HepG2 (cell line): ENCODE measurements around the gene SLC25A10. TPM values are rescaled to one million over a fixed set of nuclear protein-coding genes. Genes with fewer than 3 reads are reported as not detected.

ENCODE experiments used
- DPF2 ChIP-seq: sonication (generic); formaldehyde crosslinking; IDR thresholded peaks from 2 replicates; pipeline ENCODE4 v1.4.0; 2020; ENCODE audit warnings: mild to moderate bottlenecking, low read depth, missing genetic modification reagents, borderline replicate concordance
- FOXP1 ChIP-seq, 2 experiments: fragments of 450-650 bp in 1 of 2; IDR thresholded peaks; 2 replicates each; pipeline ENCODE4 v1.6.1; 2017 to 2018; ENCODE audit warnings: antibody characterized with exemption in 1 of 2
- GLI4 ChIP-seq: sonication (generic); formaldehyde crosslinking; IDR thresholded peaks from 2 replicates; pipeline ENCODE4 v1.5.1; 2020; ENCODE audit warnings: missing genetic modification reagents, mild to moderate bottlenecking, moderate library complexity, borderline replicate concordance
- KLF16 ChIP-seq, 2 experiments: sonication (generic) in 1 of 2; formaldehyde crosslinking in 1 of 2; IDR thresholded peaks; 2 replicates each; pipeline versions ENCODE4 v1.6.1 to v1.8.0; 2016 to 2023; ENCODE audit warnings: missing genetic modification reagents in 2 of 2, missing compliant biosample characterization in 1 of 2
- MED8 ChIP-seq: sonication (generic); formaldehyde crosslinking; IDR thresholded peaks from 2 replicates; pipeline ENCODE4 v1.8.1; 2023; ENCODE audit warnings: mild to moderate bottlenecking, missing genetic modification reagents; ENCODE audit not compliant: insufficient replicate concordance
- NFATC3 ChIP-seq: sonication (generic); formaldehyde crosslinking; IDR thresholded peaks from 2 replicates; pipeline ENCODE4 v1.5.1; 2020; ENCODE audit warnings: mild to moderate bottlenecking, missing genetic modification reagents
- SOX5 ChIP-seq: IDR thresholded peaks from 2 replicates; pipeline ENCODE4 v1.6.1; 2016; ENCODE audit warnings: borderline replicate concordance
- SRY ChIP-seq: sonication (generic); formaldehyde crosslinking; IDR thresholded peaks from 2 replicates; pipeline ENCODE4 v1.8.0; 2022; ENCODE audit warnings: mild to moderate bottlenecking, missing genetic modification reagents
- ZBTB38 ChIP-seq: sonication (generic); formaldehyde crosslinking; IDR thresholded peaks from 2 replicates; pipeline ENCODE4 v1.5.1; 2020; ENCODE audit warnings: mild to moderate bottlenecking, missing genetic modification reagents
- ZFP36L2 ChIP-seq: sonication (generic); formaldehyde crosslinking; IDR thresholded peaks from 2 replicates; pipeline ENCODE4 v1.4.0; 2020; ENCODE audit warnings: missing genetic modification reagents
- ZNF230 ChIP-seq: sonication (generic); formaldehyde crosslinking; IDR thresholded peaks from 2 replicates; pipeline ENCODE4 v1.4.0; 2020; ENCODE audit warnings: mild to moderate bottlenecking, missing genetic modification reagents
- ZNF292 ChIP-seq: sonication (generic); formaldehyde crosslinking; IDR thresholded peaks from 2 replicates; pipeline ENCODE4 v1.8.1; 2022; ENCODE audit warnings: mild to moderate bottlenecking, low read depth, missing genetic modification reagents, borderline replicate concordance
- ZNF441 ChIP-seq: sonication (generic); formaldehyde crosslinking; IDR thresholded peaks from 2 replicates; pipeline ENCODE4 v1.7.0; 2021; ENCODE audit warnings: missing genetic modification reagents, borderline replicate concordance
- ZNF720 ChIP-seq: sonication (generic); formaldehyde crosslinking; IDR thresholded peaks from 2 replicates; pipeline ENCODE4 v1.4.0; 2020; ENCODE audit warnings: missing genetic modification reagents
- polyA plus RNA-seq, 8 experiments: library from polyadenylated mRNA; depleted of rRNA in 3 of 8; stranded (reverse) in 7 of 8; unstranded in 1 of 8; fragments of >200 nt; fragmentation: Illumina TruSeq in 4 of 8; extraction: Trizol in 4 of 8; gene quantifications; 2 replicates each; pipeline versions ENCODE4 v1.2.1 to v1.2.3, GENCODE V29; 2011 to 2016; ENCODE audit warnings: low read depth in 4 of 8, missing spikeins in 1 of 8, mixed read lengths in 1 of 8; ENCODE audit not compliant: insufficient read depth in 1 of 8
- total RNA-seq, 5 experiments: library from RNA; depleted of rRNA; stranded (reverse); fragments of >200 nt; fragmentation: Illumina TruSeq; extraction: Trizol; gene quantifications; 2 replicates each; pipeline ENCODE4 v1.2.3, GENCODE V29; 2016; ENCODE audit warnings: low read depth in 1 of 5
- TF ChIP-seq, protein P1 (sequence below): sonication (generic); formaldehyde crosslinking; IDR thresholded peaks from 2 replicates; pipeline ENCODE4 v1.8.1; 2023; ENCODE audit warnings: mild to moderate bottlenecking, missing genetic modification reagents
- TF ChIP-seq, protein P2 (sequence below): sonication (generic); formaldehyde crosslinking; IDR thresholded peaks from 2 replicates; pipeline ENCODE4 v1.8.1; 2022; ENCODE audit warnings: low read depth, mild to moderate bottlenecking, missing genetic modification reagents
- TF ChIP-seq, protein P3 (sequence below): IDR thresholded peaks from 2 replicates; pipeline ENCODE4 v1.6.1; 2018; ENCODE audit warnings: missing genetic modification reagents, mild to moderate bottlenecking, missing compliant biosample characterization
- TF ChIP-seq, protein P4 (sequence below): sonication (generic); formaldehyde crosslinking; IDR thresholded peaks from 2 replicates; pipeline ENCODE4 v1.4.0; 2020; ENCODE audit warnings: missing genetic modification reagents, borderline replicate concordance
- TF ChIP-seq, protein P5 (sequence below), 2 experiments: sonication (generic) in 1 of 2; formaldehyde crosslinking in 1 of 2; IDR thresholded peaks; 2 replicates each; pipeline versions ENCODE4 v1.4.0 to v1.6.1; 2018 to 2020; ENCODE audit warnings: missing genetic modification reagents in 2 of 2, borderline replicate concordance in 1 of 2, low read depth in 1 of 2, mild to moderate bottlenecking in 1 of 2, missing biosample characterization in 1 of 2

The SLC25A10 gene
- total and polyA plus RNA-seq, 2 of the 13 experiments (the other 11 are each of a cell fraction or from before 2014, with no cell fraction given): 46.5 to 140 TPM

DNA sequence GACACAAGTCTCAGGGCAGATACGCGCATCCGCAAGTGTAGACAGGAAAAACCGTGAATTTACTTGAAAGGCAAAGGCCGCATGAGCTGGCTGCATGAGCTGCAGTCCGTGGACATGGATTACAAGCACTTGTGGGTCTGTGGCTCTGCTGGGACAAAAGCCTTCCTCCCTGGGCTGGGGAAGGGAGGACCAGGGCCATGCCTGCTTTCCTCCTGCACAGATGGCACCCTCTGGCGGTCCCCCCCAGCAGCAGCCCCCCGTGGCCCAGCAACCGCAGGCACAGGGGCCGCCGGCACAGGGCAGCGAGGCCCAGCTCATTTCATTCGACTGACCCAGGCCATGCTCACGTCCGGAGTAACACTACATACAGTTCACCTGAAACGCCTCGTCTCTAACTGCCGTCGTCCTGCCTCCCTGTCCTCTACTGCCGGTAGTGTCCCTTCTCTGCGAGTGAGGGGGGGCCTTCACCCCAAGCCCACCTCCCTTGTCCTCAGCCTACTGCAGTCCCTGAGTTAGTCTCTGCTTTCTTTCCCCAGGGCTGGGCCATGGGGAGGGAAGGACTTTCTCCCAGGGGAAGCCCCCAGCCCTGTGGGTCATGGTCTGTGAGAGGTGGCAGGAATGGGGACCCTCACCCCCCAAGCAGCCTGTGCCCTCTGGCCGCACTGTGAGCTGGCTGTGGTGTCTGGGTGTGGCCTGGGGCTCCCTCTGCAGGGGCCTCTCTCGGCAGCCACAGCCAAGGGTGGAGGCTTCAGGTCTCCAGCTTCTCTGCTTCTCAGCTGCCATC is 10.6 kb upstream of the SLC25A10 start (continued):
- TF ChIP-seq, protein P1, sequence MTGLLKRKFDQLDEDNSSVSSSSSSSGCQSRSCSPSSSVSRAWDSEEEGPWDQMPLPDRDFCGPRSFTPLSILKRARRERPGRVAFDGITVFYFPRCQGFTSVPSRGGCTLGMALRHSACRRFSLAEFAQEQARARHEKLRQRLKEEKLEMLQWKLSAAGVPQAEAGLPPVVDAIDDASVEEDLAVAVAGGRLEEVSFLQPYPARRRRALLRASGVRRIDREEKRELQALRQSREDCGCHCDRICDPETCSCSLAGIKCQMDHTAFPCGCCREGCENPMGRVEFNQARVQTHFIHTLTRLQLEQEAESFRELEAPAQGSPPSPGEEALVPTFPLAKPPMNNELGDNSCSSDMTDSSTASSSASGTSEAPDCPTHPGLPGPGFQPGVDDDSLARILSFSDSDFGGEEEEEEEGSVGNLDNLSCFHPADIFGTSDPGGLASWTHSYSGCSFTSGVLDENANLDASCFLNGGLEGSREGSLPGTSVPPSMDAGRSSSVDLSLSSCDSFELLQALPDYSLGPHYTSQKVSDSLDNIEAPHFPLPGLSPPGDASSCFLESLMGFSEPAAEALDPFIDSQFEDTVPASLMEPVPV (CRISPR knock-in tag): peak; percentile 47; the same call in 1 of the 2 replicates
- TF ChIP-seq, protein P2, sequence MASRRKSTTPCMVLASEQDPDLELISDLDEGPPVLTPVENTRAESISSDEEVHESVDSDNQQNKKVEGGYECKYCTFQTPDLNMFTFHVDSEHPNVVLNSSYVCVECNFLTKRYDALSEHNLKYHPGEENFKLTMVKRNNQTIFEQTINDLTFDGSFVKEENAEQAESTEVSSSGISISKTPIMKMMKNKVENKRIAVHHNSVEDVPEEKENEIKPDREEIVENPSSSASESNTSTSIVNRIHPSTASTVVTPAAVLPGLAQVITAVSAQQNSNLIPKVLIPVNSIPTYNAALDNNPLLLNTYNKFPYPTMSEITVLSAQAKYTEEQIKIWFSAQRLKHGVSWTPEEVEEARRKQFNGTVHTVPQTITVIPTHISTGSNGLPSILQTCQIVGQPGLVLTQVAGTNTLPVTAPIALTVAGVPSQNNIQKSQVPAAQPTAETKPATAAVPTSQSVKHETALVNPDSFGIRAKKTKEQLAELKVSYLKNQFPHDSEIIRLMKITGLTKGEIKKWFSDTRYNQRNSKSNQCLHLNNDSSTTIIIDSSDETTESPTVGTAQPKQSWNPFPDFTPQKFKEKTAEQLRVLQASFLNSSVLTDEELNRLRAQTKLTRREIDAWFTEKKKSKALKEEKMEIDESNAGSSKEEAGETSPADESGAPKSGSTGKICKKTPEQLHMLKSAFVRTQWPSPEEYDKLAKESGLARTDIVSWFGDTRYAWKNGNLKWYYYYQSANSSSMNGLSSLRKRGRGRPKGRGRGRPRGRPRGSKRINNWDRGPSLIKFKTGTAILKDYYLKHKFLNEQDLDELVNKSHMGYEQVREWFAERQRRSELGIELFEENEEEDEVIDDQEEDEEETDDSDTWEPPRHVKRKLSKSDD (CRISPR knock-in tag): no peak
- no peak for TF ChIP-seq NFATC3 (CRISPR knock-in tag)
- TF ChIP-seq SRY (CRISPR knock-in tag): no peak
- TF ChIP-seq FOXP1 (IDR thresholded peaks at IDR 0.05): no peak
- no peak for TF ChIP-seq FOXP1 (CRISPR knock-in tag; IDR thresholded peaks at IDR 0.05)
- peak; percentile 80 for TF ChIP-seq ZBTB38
- TF ChIP-seq, protein P3, sequence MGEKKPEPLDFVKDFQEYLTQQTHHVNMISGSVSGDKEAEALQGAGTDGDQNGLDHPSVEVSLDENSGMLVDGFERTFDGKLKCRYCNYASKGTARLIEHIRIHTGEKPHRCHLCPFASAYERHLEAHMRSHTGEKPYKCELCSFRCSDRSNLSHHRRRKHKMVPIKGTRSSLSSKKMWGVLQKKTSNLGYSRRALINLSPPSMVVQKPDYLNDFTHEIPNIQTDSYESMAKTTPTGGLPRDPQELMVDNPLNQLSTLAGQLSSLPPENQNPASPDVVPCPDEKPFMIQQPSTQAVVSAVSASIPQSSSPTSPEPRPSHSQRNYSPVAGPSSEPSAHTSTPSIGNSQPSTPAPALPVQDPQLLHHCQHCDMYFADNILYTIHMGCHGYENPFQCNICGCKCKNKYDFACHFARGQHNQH (CRISPR knock-in tag): no peak
- TF ChIP-seq ZFP36L2 (CRISPR knock-in tag): no peak
- TF ChIP-seq KLF16 (CRISPR knock-in tag; IDR thresholded peaks at IDR 0.05): no peak
- TF ChIP-seq SOX5 (CRISPR knock-in tag): no peak
- 0 out of 2 replicates have a peak, but pooled peaks have one; percentile 27 for TF ChIP-seq ZNF230 (CRISPR knock-in tag)
- peak; percentile 41 for TF ChIP-seq MED8 (CRISPR knock-in tag)
- TF ChIP-seq ZNF720: no peak
- TF ChIP-seq, protein P4, sequence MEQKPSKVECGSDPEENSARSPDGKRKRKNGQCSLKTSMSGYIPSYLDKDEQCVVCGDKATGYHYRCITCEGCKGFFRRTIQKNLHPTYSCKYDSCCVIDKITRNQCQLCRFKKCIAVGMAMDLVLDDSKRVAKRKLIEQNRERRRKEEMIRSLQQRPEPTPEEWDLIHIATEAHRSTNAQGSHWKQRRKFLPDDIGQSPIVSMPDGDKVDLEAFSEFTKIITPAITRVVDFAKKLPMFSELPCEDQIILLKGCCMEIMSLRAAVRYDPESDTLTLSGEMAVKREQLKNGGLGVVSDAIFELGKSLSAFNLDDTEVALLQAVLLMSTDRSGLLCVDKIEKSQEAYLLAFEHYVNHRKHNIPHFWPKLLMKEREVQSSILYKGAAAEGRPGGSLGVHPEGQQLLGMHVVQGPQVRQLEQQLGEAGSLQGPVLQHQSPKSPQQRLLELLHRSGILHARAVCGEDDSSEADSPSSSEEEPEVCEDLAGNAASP (CRISPR knock-in tag): 0 out of 2 replicates have a peak, but pooled peaks have one; percentile 31
- no peak for TF ChIP-seq ZNF292 (CRISPR knock-in tag)
- TF ChIP-seq, protein P5, sequence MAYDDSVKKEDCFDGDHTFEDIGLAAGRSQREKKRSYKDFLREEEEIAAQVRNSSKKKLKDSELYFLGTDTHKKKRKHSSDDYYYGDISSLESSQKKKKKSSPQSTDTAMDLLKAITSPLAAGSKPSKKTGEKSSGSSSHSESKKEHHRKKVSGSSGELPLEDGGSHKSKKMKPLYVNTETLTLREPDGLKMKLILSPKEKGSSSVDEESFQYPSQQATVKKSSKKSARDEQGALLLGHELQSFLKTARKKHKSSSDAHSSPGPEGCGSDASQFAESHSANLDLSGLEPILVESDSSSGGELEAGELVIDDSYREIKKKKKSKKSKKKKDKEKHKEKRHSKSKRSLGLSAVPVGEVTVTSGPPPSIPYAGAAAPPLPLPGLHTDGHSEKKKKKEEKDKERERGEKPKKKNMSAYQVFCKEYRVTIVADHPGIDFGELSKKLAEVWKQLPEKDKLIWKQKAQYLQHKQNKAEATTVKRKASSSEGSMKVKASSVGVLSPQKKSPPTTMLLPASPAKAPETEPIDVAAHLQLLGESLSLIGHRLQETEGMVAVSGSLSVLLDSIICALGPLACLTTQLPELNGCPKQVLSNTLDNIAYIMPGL (CRISPR knock-in tag; IDR thresholded peaks at IDR 0.05; ENCODE audit: borderline replicate concordance in 1 of 2, low read depth in 1 of 2): peak; percentile 17 to 26; a peak in 1 of 4 replicates
- TF ChIP-seq DPF2 (CRISPR knock-in tag): no peak
- no peak for TF ChIP-seq GLI4
- TF ChIP-seq ZNF441 (CRISPR knock-in tag): no peak
